IMR-90 (cell line): Measurements from ENCODE around the gene ARHGEF16.

ENCODE experiments used
- BHLHE40 ChIP-seq: fragments of 150-350 bp; IDR thresholded peaks from 2 replicates; pipeline ENCODE4 v1.6.1; 2016; ENCODE audit warnings: mild to moderate bottlenecking, low read depth, low read length
- CHD1 ChIP-seq: IDR thresholded peaks from 2 replicates; pipeline ENCODE4 v1.6.1; 2012; ENCODE audit warnings: low read depth, low read length, improper control_type of control experiment
- CTCF ChIP-seq: conservative IDR thresholded peaks from 2 replicates; pipeline ENCODE4 v1.5.1; 2012; ENCODE audit warnings: mild to moderate bottlenecking, low read depth, low read length, improper control_type of control experiment
- FOS ChIP-seq: fragments of 150-350 bp; IDR thresholded peaks from 2 replicates; pipeline ENCODE4 v1.6.1; 2016; ENCODE audit warnings: low read depth, low read length
- MAFK ChIP-seq: IDR thresholded peaks from 2 replicates; pipeline ENCODE4 v1.6.1; 2012; ENCODE audit warnings: low read depth, low read length, improper control_type of control experiment
- MAZ ChIP-seq: IDR thresholded peaks from 2 replicates; pipeline ENCODE4 v1.6.1; 2012; ENCODE audit warnings: low read depth, mild to moderate bottlenecking, low read length, improper control_type of control experiment, moderate library complexity, borderline replicate concordance
- NFE2L2 ChIP-seq: fragments of 150-350 bp; IDR thresholded peaks from 2 replicates; pipeline ENCODE4 v1.6.1; 2016; ENCODE audit warnings: low read depth, mild to moderate bottlenecking, low read length
- POLR2A ChIP-seq: IDR thresholded peaks from 2 replicates; pipeline ENCODE4 v1.6.1; 2012; ENCODE audit warnings: mild to moderate bottlenecking, low read depth, low read length
- RAD21 ChIP-seq: IDR thresholded peaks from 2 replicates; pipeline ENCODE4 v1.6.1; 2012; ENCODE audit warnings: low read length, improper control_type of control experiment
- RFX5 ChIP-seq: IDR thresholded peaks from 2 replicates; pipeline ENCODE4 v1.8.0; 2012; ENCODE audit warnings: low read depth, mild to moderate bottlenecking, low read length, moderate library complexity
- SMC3 ChIP-seq: fragments of 150-350 bp; IDR thresholded peaks from 2 replicates; pipeline ENCODE4 v1.6.1; 2016; ENCODE audit warnings: low read depth, mild to moderate bottlenecking, antibody characterized with exemption, low read length, moderate library complexity
- USF2 ChIP-seq: fragments of 150-350 bp; IDR thresholded peaks from 2 replicates; pipeline ENCODE4 v1.6.1; 2017; ENCODE audit warnings: mild to moderate bottlenecking, antibody characterized with exemption, low read length, low read depth

- TF ChIP-seq CHD1 (no peak), CTCF (no peak), POLR2A (no peak), USF2 (no peak), RFX5 (no peak), RAD21 (no peak), SMC3 (no peak), BHLHE40 (no peak), FOS (no peak), MAFK (no peak), MAZ (no peak), NFE2L2 (no peak)
Observed at GRCh38 chr1:3498246-3498930, 43.9 kb downstream of the ARHGEF16 start.
